ACC112 (cell line): ENCODE measurements around the gene LEFTY1.

Experiments
- H2AFZ ChIP-seq: fragments of 200-600 bp; sonication (generic); one replicate; pipeline ENCODE4 v1.6.0; 2017; ENCODE audit warnings: antibody characterized with exemption, low read length; ENCODE audit not compliant: unreplicated experiment
- H3K27ac ChIP-seq: fragments of 200-600 bp; sonication (generic); 2 replicates; pipeline ENCODE4 v1.5.1; 2014; ENCODE audit warnings: low read depth, mild to moderate bottlenecking, antibody characterized with exemption, low read length, moderate library complexity
- H3K27me3 ChIP-seq: fragments of 200-600 bp; sonication (generic); 2 replicates; pipeline ENCODE4 v1.6.1; 2014; ENCODE audit warnings: mild to moderate bottlenecking, antibody characterized with exemption, low read length, moderate library complexity, mixed read lengths; ENCODE audit not compliant: insufficient read depth
- H3K36me3 ChIP-seq: fragments of 200-600 bp; sonication (generic); 2 replicates; pipeline ENCODE4 v1.6.1; 2016; ENCODE audit warnings: mild to moderate bottlenecking, antibody characterized with exemption, low read length, moderate library complexity, mixed read lengths; ENCODE audit not compliant: insufficient read depth
- H3K4me1 ChIP-seq: fragments of 200-600 bp; sonication (generic); one replicate; pipeline ENCODE4 v1.6.1; 2016; ENCODE audit warnings: low read length, mixed read lengths; ENCODE audit not compliant: insufficient read depth, unreplicated experiment, control insufficient read depth
- H3K4me3 ChIP-seq: fragments of 200-600 bp; sonication (generic); 2 replicates; pipeline ENCODE4 v1.5.1; 2014; ENCODE audit warnings: mild to moderate bottlenecking, low read depth, low read length
- H3K79me2 ChIP-seq: fragments of 200-600 bp; sonication (generic); one replicate; pipeline ENCODE4 v1.6.0; 2016; ENCODE audit warnings: low read length; ENCODE audit not compliant: control insufficient read depth, unreplicated experiment, insufficient read depth

LEFTY1 gene

DNA sequence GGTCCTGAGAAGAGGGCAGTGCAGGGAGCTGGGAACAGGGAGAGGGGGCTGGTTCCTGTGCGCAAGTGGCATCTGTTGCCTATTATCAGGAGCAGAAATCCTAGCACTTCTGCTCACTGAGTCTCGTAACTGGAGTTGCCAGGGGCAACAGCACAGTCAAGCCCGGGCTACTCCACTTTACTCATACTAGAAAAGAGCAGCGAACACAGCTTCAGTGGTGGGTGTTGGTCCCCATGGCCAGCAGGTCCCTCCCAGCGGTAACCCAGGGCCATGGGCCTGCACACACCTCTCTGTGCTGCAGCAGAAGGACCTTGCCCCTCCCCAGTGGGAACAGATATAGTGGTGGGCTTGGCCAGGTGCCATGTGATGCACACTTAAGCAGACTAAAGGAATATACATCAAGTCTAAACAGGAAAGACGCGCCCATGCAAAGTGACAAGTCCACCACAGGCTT, 26.6 kb upstream of the LEFTY1 start:
- H3K36me3 ChIP-seq = no peaks in the 10 kb centered on the region; the same call in 1 of the 2 replicates
- no peaks in the 10 kb centered on the region for H3K79me2 ChIP-seq
- H3K27ac ChIP-seq = no peak overlapping the region
- no peak overlapping the region for H2AFZ ChIP-seq
- no peak overlapping the region for H3K4me3 ChIP-seq
- H3K4me1 ChIP-seq = peaks cover 11% of the 10 kb centered on the region
- H3K27me3 ChIP-seq = no peaks in the 10 kb centered on the region

GRCh38 chr1:225914947-225915346, 26.0 kb upstream of the LEFTY1 start:
- peaks cover 9% of the 10 kb centered on the region for H3K4me1 ChIP-seq
- no peak overlapping the region for H2AFZ ChIP-seq
- no peak overlapping the region for H3K4me3 ChIP-seq
- H3K36me3 ChIP-seq = no peaks in the 10 kb centered on the region; the same call in 1 of the 2 replicates
- no peak overlapping the region for H3K27ac ChIP-seq
- H3K79me2 ChIP-seq = no peaks in the 10 kb centered on the region
- H3K27me3 ChIP-seq = no peaks in the 10 kb centered on the region

- peaks cover 4% of the 10 kb centered on the region for H3K4me1 ChIP-seq
- no peak overlapping the region for H3K27ac ChIP-seq
- no peak overlapping the region for H2AFZ ChIP-seq
- H3K27me3 ChIP-seq = no peaks in the 10 kb centered on the region
- H3K36me3 ChIP-seq = no peaks in the 10 kb centered on the region; the same call in 1 of the 2 replicates
- H3K4me3 ChIP-seq = no peak overlapping the region
- H3K79me2 ChIP-seq = no peaks in the 10 kb centered on the region
Measured at GRCh38 chr1:225914391-225914790, 25.4 kb upstream of the LEFTY1 start.

DNA sequence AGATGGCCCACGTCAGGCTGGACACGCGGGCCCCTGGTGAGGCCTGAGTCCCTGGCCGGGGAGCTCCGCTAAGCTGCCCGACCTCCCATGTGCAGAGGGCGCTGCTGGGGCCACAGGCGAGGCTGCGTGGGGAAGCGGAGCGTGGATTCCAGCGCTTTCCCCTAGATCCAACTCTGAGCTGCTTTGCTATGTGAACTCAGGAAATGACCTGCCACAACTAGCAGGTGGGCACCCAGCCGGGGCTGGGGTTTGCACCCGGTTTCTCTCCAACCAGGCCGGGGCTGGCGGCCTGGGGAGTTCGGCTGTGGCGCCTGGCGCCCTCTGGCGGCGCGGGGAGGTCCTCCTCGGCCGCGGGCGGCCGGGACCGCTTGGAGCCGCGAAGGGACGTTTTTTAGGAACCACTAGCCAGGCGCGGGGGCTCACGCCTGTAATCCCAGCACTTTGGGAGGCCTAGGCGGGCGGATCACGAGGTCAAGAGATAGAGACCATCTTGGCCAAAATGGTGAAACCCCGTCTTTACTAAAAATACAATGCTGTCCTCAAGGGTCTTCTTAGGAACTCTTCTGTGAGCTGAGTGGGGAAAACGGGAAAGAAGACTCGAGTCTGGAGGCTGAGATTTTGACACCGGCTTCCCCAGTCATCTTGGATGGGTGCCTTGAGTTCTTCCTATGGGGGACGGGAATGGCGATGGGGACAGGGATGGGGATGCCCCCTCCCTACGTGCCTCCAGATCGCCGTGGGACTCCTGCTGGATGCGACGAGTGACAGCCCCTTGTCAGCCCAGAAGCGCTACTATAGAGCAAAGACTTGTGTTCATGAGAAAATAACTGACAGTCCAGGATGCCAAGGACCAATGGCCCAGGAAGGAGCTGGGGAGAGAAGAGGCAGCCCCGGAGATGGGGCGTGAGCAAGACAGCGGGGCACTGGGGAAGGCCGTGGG, 22.5 kb upstream of the LEFTY1 start:
- Histone ChIP-seq H3K36me3 (no peaks in the 10 kb centered on the region), H3K4me1 (no peaks in the 10 kb centered on the region), H3K27ac (no peak overlapping the region), H3K4me3 (peak overlapping the region; percentile 38), H3K27me3 (no peaks in the 10 kb centered on the region), H2AFZ (no peak overlapping the region), H3K79me2 (no peaks in the 10 kb centered on the region)

GRCh38 chr1:225909477-225909876, 20.5 kb upstream of the LEFTY1 start:
- Histone ChIP-seq H3K4me3 (no peak overlapping the region), H3K27me3 (no peaks in the 10 kb centered on the region)

DNA sequence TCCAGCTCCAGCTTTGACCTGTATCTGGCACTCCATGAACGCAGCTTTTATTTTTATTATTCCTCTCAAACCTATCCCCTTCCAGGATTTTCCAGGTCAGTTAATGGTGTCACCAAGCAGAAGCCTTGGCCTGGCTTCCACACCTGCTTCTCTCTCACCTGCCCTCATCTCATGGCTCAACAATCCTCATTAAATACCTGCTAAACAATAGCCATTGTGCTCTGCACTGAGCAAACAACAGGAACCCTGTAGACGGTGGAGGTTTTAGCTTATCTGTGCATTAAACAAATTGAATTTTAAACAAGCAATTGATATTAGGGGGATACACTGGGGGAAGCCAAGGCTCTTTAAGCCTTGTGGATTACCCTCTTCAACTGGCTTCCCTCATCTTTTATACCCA, 19.8 kb upstream of the LEFTY1 start:
- Histone ChIP-seq H2AFZ (no peak overlapping the region), H3K27ac (no peak overlapping the region), H3K4me1 (no peaks in the 10 kb centered on the region), H3K79me2 (no peaks in the 10 kb centered on the region), H3K36me3 (no peaks in the 10 kb centered on the region), H3K4me3 (no peak overlapping the region), H3K27me3 (no peaks in the 10 kb centered on the region)

More at GRCh38 chr1:225909477-225909876, 20.5 kb upstream of the LEFTY1 start:
- H3K79me2 ChIP-seq = no peaks in the 10 kb centered on the region
- H3K36me3 ChIP-seq = no peaks in the 10 kb centered on the region
- no peak overlapping the region for H3K27ac ChIP-seq
- H3K4me1 ChIP-seq = no peaks in the 10 kb centered on the region
- no peak overlapping the region for H2AFZ ChIP-seq

- no peaks in the 10 kb centered on the region for H3K27me3 ChIP-seq
- H3K79me2 ChIP-seq = no peaks in the 10 kb centered on the region
- H3K4me1 ChIP-seq = no peaks in the 10 kb centered on the region
- H3K4me3 ChIP-seq = no peak overlapping the region
- no peaks in the 10 kb centered on the region for H3K36me3 ChIP-seq
- no peak overlapping the region for H2AFZ ChIP-seq
- no peak overlapping the region for H3K27ac ChIP-seq
Measured at GRCh38 chr1:225908013-225908640, 19.2 kb upstream of the LEFTY1 start.

GRCh38 chr1:225907341-225907740, 18.4 kb upstream of the LEFTY1 start:
- H3K27ac ChIP-seq = no peak overlapping the region
- no peaks in the 10 kb centered on the region for H3K27me3 ChIP-seq
- H3K4me3 ChIP-seq = no peak overlapping the region
- no peaks in the 10 kb centered on the region for H3K79me2 ChIP-seq
- no peak overlapping the region for H2AFZ ChIP-seq
- H3K36me3 ChIP-seq = no peaks in the 10 kb centered on the region
- H3K4me1 ChIP-seq = no peaks in the 10 kb centered on the region

GRCh38 chr1:225906467-225906866, 17.5 kb upstream of the LEFTY1 start:
- no peaks in the 10 kb centered on the region for H3K27me3 ChIP-seq
- no peaks in the 10 kb centered on the region for H3K4me1 ChIP-seq
- no peaks in the 10 kb centered on the region for H3K79me2 ChIP-seq
- H2AFZ ChIP-seq = no peak overlapping the region
- no peak overlapping the region for H3K4me3 ChIP-seq
- no peak overlapping the region for H3K27ac ChIP-seq
- no peaks in the 10 kb centered on the region for H3K36me3 ChIP-seq

- no peaks in the 10 kb centered on the region for H3K36me3 ChIP-seq
- no peaks in the 10 kb centered on the region for H3K4me1 ChIP-seq
- no peak overlapping the region for H3K4me3 ChIP-seq
- no peak overlapping the region for H3K27ac ChIP-seq
- H2AFZ ChIP-seq = no peak overlapping the region
- no peaks in the 10 kb centered on the region for H3K27me3 ChIP-seq
- no peaks in the 10 kb centered on the region for H3K79me2 ChIP-seq
Measured at GRCh38 chr1:225903623-225904022, 14.7 kb upstream of the LEFTY1 start.
